ENCODE results near the gene PIBF1.
A peak's percentile ranks its signal among the peaks of the same experiment; 100 is the strongest.
"Not testable (repeated sequence)": the region's sequence is repeated elsewhere in the genome, so short reads cannot be mapped to it uniquely, and the experiment has no call there.

Gene PIBF1

GRCh38 chr13:72781451-72782439 is at the start of gene PIBF1, which contains the start of gene DIS3:
Gene PIBF1 (plus strand): TSS chr13:72782133. CDS start chr13:72783470, 1,337 bp downstream.
Gene DIS3 (minus strand): TSS chr13:72781900. CDS start chr13:72781832, 68 bp downstream.
- DNase-seq = peak; percentile 98

- DNase-seq = no peak
These were observed 44.9 kb upstream of the PIBF1 start for GRCh38 chr13:72737033-72737432.

- no peak for DNase-seq
These were observed 41.9 kb upstream of the PIBF1 start for GRCh38 chr13:72740015-72740414.

- DNase-seq = no peak
These were observed 36.7 kb upstream of the PIBF1 start for GRCh38 chr13:72745260-72745659.

GRCh38 chr13:72751220-72751619 is 30.7 kb upstream of the PIBF1 start:
- no peak for DNase-seq

- DNase-seq = no peak
These were observed 27.8 kb upstream of the PIBF1 start for GRCh38 chr13:72754111-72754510.

- DNase-seq = no peak
These were observed 24.0 kb upstream of the PIBF1 start for GRCh38 chr13:72757792-72758535.

- no peak for DNase-seq
These were observed 21.7 kb upstream of the PIBF1 start for GRCh38 chr13:72760189-72760588.

GRCh38 chr13:72763411-72763810 is 18.5 kb upstream of the PIBF1 start:
- no peak for DNase-seq

GRCh38 chr13:72774019-72774418 is 7.9 kb upstream of the PIBF1 start:
- peak; percentile 28 for DNase-seq

- DNase-seq = peak; percentile 14
These were observed 784 bp downstream of the PIBF1 start for GRCh38 chr13:72782717-72783116.

GRCh38 chr13:72784679-72785078 is 2.7 kb downstream of the PIBF1 start:
- DNase-seq = not testable (repeated sequence)

GRCh38 chr13:72788831-72789230 is 6.9 kb downstream of the PIBF1 start:
- no peak for DNase-seq

- no peak for DNase-seq
These were observed 10.7 kb downstream of the PIBF1 start for GRCh38 chr13:72792640-72793039.

- DNase-seq = no peak
These were observed 16.9 kb downstream of the PIBF1 start for GRCh38 chr13:72798817-72799216.

- no peak for DNase-seq
These were observed 22.4 kb downstream of the PIBF1 start for GRCh38 chr13:72804301-72804700.

GRCh38 chr13:72805676-72806346 is 23.9 kb downstream of the PIBF1 start:
- DNase-seq = no peak

- not testable (repeated sequence) for DNase-seq
These were observed 24.6 kb downstream of the PIBF1 start for GRCh38 chr13:72806514-72806913.

- no peak for DNase-seq
These were observed 27.1 kb downstream of the PIBF1 start for GRCh38 chr13:72808917-72809500.

- peak; percentile 77 for DNase-seq
These were observed 38.4 kb downstream of the PIBF1 start for GRCh38 chr13:72820156-72820897.

- DNase-seq = no peak
These were observed 39.0 kb downstream of the PIBF1 start for GRCh38 chr13:72820898-72821279.

- DNase-seq = no peak
These were observed 41.1 kb downstream of the PIBF1 start for GRCh38 chr13:72823081-72823480.
